Gastrocnemius medialis (tissue), 4 donors: ENCODE data around the gene DCDC1. TPM values are rescaled to one million over a fixed set of nuclear protein-coding genes. Genes with fewer than 3 reads are reported as not detected.

Source experiments
- ATAC-seq, 2 donors: fragments of 150-250 bp; one replicate each; pipeline ENCODE4 v1.9.1; 2016
- DNase-seq, 2 donors: peaks; one replicate each; pipeline ENCODE4 v3.0.0-alpha.2; 2019
- H3K27ac ChIP-seq, 4 donors: fragments of 200-600 bp; sonication (generic); 1 replicate in 1 of 4; 2 replicates in 3 of 4; pipeline ENCODE4 v1.5.1; 2016 to 2018; ENCODE audit warnings: mild to moderate bottlenecking in 2 of 4, moderate library complexity in 1 of 4
- H3K27me3 ChIP-seq, 3 donors: fragments of 200-600 bp; sonication (generic) in 2 of 3; 1 replicate in 1 of 3; 2 replicates in 2 of 3; pipeline versions ENCODE4 v1.5.1 to v1.6.0; 2016 to 2019; ENCODE audit warnings: mild to moderate bottlenecking in 1 of 3, moderate library complexity in 1 of 3
- H3K36me3 ChIP-seq, 2 donors: fragments of 200-600 bp; sonication (generic) in 1 of 2; one replicate each; pipeline ENCODE4 v1.5.1; 2017 to 2018
- H3K4me1 ChIP-seq, 2 donors: fragments of 200-600 bp; sonication (generic) in 1 of 2; one replicate each; pipeline ENCODE4 v1.5.1; 2016 to 2017; ENCODE audit warnings: mild to moderate bottlenecking in 2 of 2
- H3K4me3 ChIP-seq, 4 donors: fragments of 200-600 bp; sonication (generic) in 3 of 4; 1 replicate in 1 of 4; 2 replicates in 3 of 4; pipeline ENCODE4 v1.5.1; 2016 to 2019; ENCODE audit warnings: mild to moderate bottlenecking in 2 of 4
- H3K9me3 ChIP-seq, 3 donors: fragments of 200-600 bp; sonication (generic) in 2 of 3; 1 replicate in 1 of 3; 2 replicates in 2 of 3; pipeline ENCODE4 v1.5.1; 2016 to 2019
- CTCF ChIP-seq, 5 experiments: fragments of 450-650 bp in 3 of 5; fragments of 200-600 bp in 2 of 5; sonication (generic) in 2 of 5; IDR thresholded peaks in 4 of 5; conservative IDR thresholded peaks in 1 of 5; 1 replicate in 4 of 5; 2 replicates in 1 of 5; pipeline ENCODE4 v1.5.1; 2016 to 2019; ENCODE audit warnings: antibody characterized with exemption in 5 of 5, mild to moderate bottlenecking in 3 of 5, moderate library complexity in 3 of 5
- POLR2A ChIP-seq, 2 donors: fragments of 450-650 bp; IDR thresholded peaks; one replicate each; pipeline ENCODE4 v1.6.1; 2017; ENCODE audit warnings: antibody characterized with exemption in 2 of 2, mild to moderate bottlenecking in 2 of 2, moderate library complexity in 2 of 2
- in situ Hi-C, 4 donors: fragments of 200-750 bp; cut with MboI; loops; one replicate each; pipeline versions ENCODE4 v1.15.0 to v1.8.0; 2017; ENCODE audit warnings: low sequenced_read_pairs in 4 of 4
- intact Hi-C: fragments of 100-400 bp; cut with DNase I; formaldehyde crosslinking; loops from one replicate; pipeline ENCODE4 v1.15.1; 2023; ENCODE audit warnings: low total_unique reads
- total RNA-seq, 4 donors: library from RNA; depleted of rRNA; stranded (reverse); fragments of >200 nt; gene quantifications; one replicate each; pipeline versions ENCODE4 v1.1.0 to v1.2.3, GENCODE V29; 2016

The DCDC1 gene
- total RNA-seq, 4 donors from 2014 or later = not detected

- H3K4me3 ChIP-seq = no peak overlapping the region
- peak overlapping the region in 2 of 4 donors; percentile 36 to 61 for H3K27ac ChIP-seq
- in situ Hi-C loops (loop anchor here in 1 of 4 donors (25.0 kb wide), 1 partner anchor 241 kb away; no protein-coding TSS in a partner anchor), intact Hi-C loops (loop anchor here (10.0 kb wide), 2 partner anchors 258 to 558 kb away; partner anchors contain the start of genes ELP4 and IMMP1L)
- TF ChIP-seq CTCF (IDR thresholded peaks at IDR 0.05 in 4 of 5, conservative IDR thresholded peaks at IDR 0.05 in 1 of 5) (no peak), POLR2A (IDR thresholded peaks at IDR 0.05) (no peak)
- H3K9me3 ChIP-seq = no peaks in the 10 kb centered on the region
- ATAC-seq (peak; percentile 65 to 99), DNase-seq (peak in 1 of 2 donors; percentile 55)
- H3K36me3 ChIP-seq = no peaks in the 10 kb centered on the region
- H3K4me1 ChIP-seq = peaks cover 6 to 16% of the 10 kb centered on the region in 2 donors
- H3K27me3 ChIP-seq = no peaks in the 10 kb centered on the region
Observed at GRCh38 chr11:31246451-31247165, 122.9 kb downstream of the DCDC1 start.

- in situ Hi-C loops (loop anchor here in 1 of 4 donors (25.0 kb wide), 1 partner anchor 244 kb away; no protein-coding TSS in a partner anchor), intact Hi-C loops (loop anchor here (5.0 to 10.0 kb wide), 3 partner anchors 144 to 561 kb away; partner anchors contain the start of genes ELP4 and IMMP1L)
- DNase-seq = no peak
- no peak for ATAC-seq
- Histone ChIP-seq H3K36me3 (no peaks in the 10 kb centered on the region), H3K4me3 (no peak overlapping the region), H3K9me3 (no peaks in the 10 kb centered on the region), H3K27ac (no peak overlapping the region), H3K27me3 (no peaks in the 10 kb centered on the region), H3K4me1 (peaks cover 6 to 16% of the 10 kb centered on the region in 2 donors)
- TF ChIP-seq CTCF (IDR thresholded peaks at IDR 0.05 in 4 of 5, conservative IDR thresholded peaks at IDR 0.05 in 1 of 5) (no peak), POLR2A (IDR thresholded peaks at IDR 0.05) (no peak)
Observed at GRCh38 chr11:31243706-31244105, 125.8 kb downstream of the DCDC1 start.

- no peak for ATAC-seq
- no peak for DNase-seq
- Histone ChIP-seq H3K9me3 (no peaks in the 10 kb centered on the region), H3K27ac (no peak overlapping the region), H3K4me1 (no peaks in the 10 kb centered on the region), H3K27me3 (no peaks in the 10 kb centered on the region), H3K4me3 (no peak overlapping the region), H3K36me3 (no peaks in the 10 kb centered on the region)
- in situ Hi-C loops = loop anchor here in 1 of 4 donors (25.0 kb wide), 1 partner anchor 247 kb away; no protein-coding TSS in a partner anchor
- intact Hi-C loops = loop anchor here (5.0 to 10.0 kb wide), 3 partner anchors 147 to 564 kb away; partner anchors contain the start of genes ELP4 and IMMP1L
- TF ChIP-seq CTCF (IDR thresholded peaks at IDR 0.05 in 4 of 5, conservative IDR thresholded peaks at IDR 0.05 in 1 of 5) = peak in 1 of 5 experiments; percentile 36
- no peak for TF ChIP-seq POLR2A (IDR thresholded peaks at IDR 0.05)
Observed at GRCh38 chr11:31240340-31240904, 129.1 kb downstream of the DCDC1 start.

- H3K4me1 ChIP-seq = no peaks in the 10 kb centered on the region
- no peak overlapping the region for H3K4me3 ChIP-seq
- no peak overlapping the region for H3K27ac ChIP-seq
- ATAC-seq (no peak), DNase-seq (no peak)
- no peak for TF ChIP-seq POLR2A (IDR thresholded peaks at IDR 0.05)
- no peak for TF ChIP-seq CTCF (IDR thresholded peaks at IDR 0.05 in 4 of 5, conservative IDR thresholded peaks at IDR 0.05 in 1 of 5)
- no peaks in the 10 kb centered on the region for H3K9me3 ChIP-seq
- H3K27me3 ChIP-seq = no peaks in the 10 kb centered on the region
- in situ Hi-C loops (loop anchor here in 1 of 4 donors (10.0 to 25.0 kb wide), 2 partner anchors 249 to 637 kb away; no protein-coding TSS in a partner anchor), intact Hi-C loops (loop anchor here (5.0 kb wide), 1 partner anchor 634 kb away; no protein-coding TSS in a partner anchor)
- no peaks in the 10 kb centered on the region for H3K36me3 ChIP-seq
Observed at GRCh38 chr11:31237819-31238760, 131.4 kb downstream of the DCDC1 start.
